Activated gamma-delta T cell (primary cell): ENCODE results near the gene GUCY2F.

Experiments used
- DNase-seq: peaks from one replicate; lab custom pipeline; 2025; lab: John Stamatoyannopoulos, UW

The GUCY2F gene

GRCh38 chrX:109393859-109394258 is 88.0 kb downstream of the GUCY2F start:
- no peak for DNase-seq

GRCh38 chrX:109392895-109393294 is 89.0 kb downstream of the GUCY2F start:
- no peak for DNase-seq

GRCh38 chrX:109390556-109390955 is 91.3 kb downstream of the GUCY2F start:
- DNase-seq: no peak

- no peak for DNase-seq
Observed at GRCh38 chrX:109389917-109390316, 92.0 kb downstream of the GUCY2F start.

- no peak for DNase-seq
Observed at GRCh38 chrX:109384699-109385098, 97.2 kb downstream of the GUCY2F start.

- DNase-seq: no peak
Observed at GRCh38 chrX:109382332-109382731, 99.6 kb downstream of the GUCY2F start.

GRCh38 chrX:109378281-109378680 is 103.6 kb downstream of the GUCY2F start:
- DNase-seq: no peak

- DNase-seq: no peak
Observed at GRCh38 chrX:109374262-109374960, 107.5 kb downstream of the GUCY2F start.

- no peak for DNase-seq
Observed at GRCh38 chrX:109373468-109373867, 108.4 kb downstream of the GUCY2F start.

GRCh38 chrX:109372716-109373115 is 109.2 kb downstream of the GUCY2F start:
- DNase-seq: no peak

- no peak for DNase-seq
Observed at GRCh38 chrX:109372291-109372690, 109.6 kb downstream of the GUCY2F start.

- DNase-seq: no peak
Observed at GRCh38 chrX:109362101-109362500, 119.8 kb downstream of the GUCY2F start.

GRCh38 chrX:109360301-109360700 is 121.6 kb downstream of the GUCY2F start:
- no peak for DNase-seq

- no peak for DNase-seq
Observed at GRCh38 chrX:109357706-109358105, 124.2 kb downstream of the GUCY2F start.

- no peak for DNase-seq
Observed at GRCh38 chrX:109356684-109357083, 125.2 kb downstream of the GUCY2F start.

- no peak for DNase-seq
Observed at GRCh38 chrX:109352066-109352588, 129.8 kb downstream of the GUCY2F start.

- DNase-seq: no peak
Observed at GRCh38 chrX:109351557-109351956, 130.3 kb downstream of the GUCY2F start.

GRCh38 chrX:109350551-109350950 is 131.3 kb downstream of the GUCY2F start:
- no peak for DNase-seq

GRCh38 chrX:109350051-109350450 is 131.8 kb downstream of the GUCY2F start:
- DNase-seq: no peak

- no peak for DNase-seq
Observed at GRCh38 chrX:109347632-109348031, 134.3 kb downstream of the GUCY2F start.

GRCh38 chrX:109346491-109346890 is 135.4 kb downstream of the GUCY2F start:
- DNase-seq: no peak

GRCh38 chrX:109345856-109346255 is 136.0 kb downstream of the GUCY2F start:
- no peak for DNase-seq

- no peak for DNase-seq
Observed at GRCh38 chrX:109344678-109345077, 137.2 kb downstream of the GUCY2F start.

- no peak for DNase-seq
Observed at GRCh38 chrX:109344101-109344500, 137.8 kb downstream of the GUCY2F start.
